HCT116 (cell line): ENCODE measurements around the gene SGMS1. TPM values are rescaled to one million over a fixed set of nuclear protein-coding genes. Genes with fewer than 3 reads are reported as not detected.

Experiments used
- ATAC-seq: fragments of 200-7000 bp; cut with Tn5 transposase; 2 replicates; pipeline ENCODE4 v1.9.1; 2020; ENCODE audit warnings: mild to moderate bottlenecking, moderate library complexity
- BruUV-seq: library from RNA; stranded (reverse); fragments of 400-500 nt; replicated peaks from 2 replicates; lab custom pipeline; 2021; lab: Mats Ljungman, UMichigan
- CTCF ChIA-PET: fragments of 300-600 bp; sonication (Branson Sonifier 250); formaldehyde crosslinking; loops from one replicate; lab custom pipeline; 2021; ENCODE audit warnings: antibody characterized with exemption; lab: Charles Lee
- POLR2A ChIA-PET: fragments of 300-600, 350-600 bp; sonication (Branson Sonifier 250); formaldehyde crosslinking; loops from one replicate; lab custom pipeline; 2021; ENCODE audit warnings: antibody characterized with exemption; lab: Charles Lee
- RAD21 ChIA-PET, 2 experiments: fragments of 300-600 bp; sonication (Branson Sonifier 250); formaldehyde crosslinking; loops; one replicate each; lab custom pipeline; 2023; ENCODE audit warnings: low total read pairs in 2 of 2; ENCODE audit not compliant: uncharacterized antibody in 2 of 2, unreplicated experiment in 2 of 2, low non-redundant PET in 1 of 2; lab: Charles Lee
- DNase-seq: peaks from one replicate; pipeline ENCODE4 v3.0.0-alpha.2; 2010; ENCODE audit warnings: low read depth, low spot score
- H2AFZ ChIP-seq: fragments of 200-600 bp; shearing (Covaris generic), sonication (generic); 2 replicates; pipeline ENCODE4 v1.6.1; 2017; ENCODE audit warnings: low read depth, mixed run types, mixed read lengths, antibody characterized with exemption, low read length; ENCODE audit not compliant: poor library complexity, severe bottlenecking
- H3K27ac ChIP-seq: 2 replicates; pipeline ENCODE4 v1.5.1; 2012; ENCODE audit warnings: low read depth, low read length
- H3K27me3 ChIP-seq: fragments of 200-600 bp; sonication (generic); 2 replicates; pipeline ENCODE4 v1.6.1; 2016; ENCODE audit warnings: mixed run types, low read length, mixed read lengths; ENCODE audit not compliant: insufficient read depth
- H3K36me3 ChIP-seq, 2 experiments: fragments of 200-500 bp in 1 of 2; fragments of 200-600 bp in 1 of 2; sonication (Bioruptor generic) in 1 of 2; sonication (generic) in 1 of 2; 2 replicates each; pipeline versions ENCODE4 v1.5.1 to v1.6.1; 2014 to 2016; ENCODE audit warnings: low read length in 2 of 2, inconsistent platforms in 1 of 2, mixed read lengths in 1 of 2, mixed run types in 1 of 2; ENCODE audit not compliant: insufficient read depth in 2 of 2, control insufficient read depth in 1 of 2
- H3K4me1 ChIP-seq, 2 experiments: fragments of 200-600 bp in 1 of 2; sonication (generic) in 1 of 2; 2 replicates each; pipeline versions ENCODE4 v1.5.1 to v1.6.1; 2012 to 2017; ENCODE audit warnings: low read length in 2 of 2, inconsistent platforms in 1 of 2, mild to moderate bottlenecking in 1 of 2, mixed read lengths in 1 of 2, mixed run types in 1 of 2, moderate library complexity in 1 of 2; ENCODE audit not compliant: insufficient read depth in 2 of 2, control insufficient read depth in 1 of 2
- H3K4me2 ChIP-seq: fragments of 200-600 bp; sonication (generic); 2 replicates; pipeline ENCODE4 v1.6.1; 2017; ENCODE audit warnings: mixed run types, low read length, mixed read lengths
- H3K4me3 ChIP-seq, 2 experiments: fragments of 200-600 bp in 1 of 2; sonication (generic) in 1 of 2; replicated peaks in 1 of 2; 2 replicates each; pipeline ENCODE4 v1.5.1; 2011 to 2016; ENCODE audit warnings: low read length in 2 of 2, control low read depth in 1 of 2, low read depth in 1 of 2, mild to moderate bottlenecking in 1 of 2, mixed read lengths in 1 of 2, mixed run types in 1 of 2
- H3K79me2 ChIP-seq: fragments of 200-600 bp; sonication (generic); 2 replicates; pipeline ENCODE4 v1.6.1; 2017; ENCODE audit warnings: mild to moderate bottlenecking, mixed run types, low read length, moderate library complexity, mixed read lengths; ENCODE audit not compliant: insufficient read depth
- H3K9ac ChIP-seq: fragments of 200-600 bp; sonication (generic); 2 replicates; pipeline ENCODE4 v1.6.1; 2016; ENCODE audit warnings: low read length, mixed read lengths
- H3K9me2 ChIP-seq: fragments of 200-600 bp; sonication (generic), shearing (Covaris generic); 2 replicates; pipeline ENCODE4 v1.6.1; 2017; ENCODE audit warnings: mixed run types, mild to moderate bottlenecking, moderate library complexity; ENCODE audit not compliant: insufficient read depth
- H3K9me3 ChIP-seq, 2 experiments: fragments of 200-500 bp in 1 of 2; fragments of 200-600 bp in 1 of 2; sonication (Bioruptor generic) in 1 of 2; sonication (generic) in 1 of 2; 2 replicates each; pipeline ENCODE4 v1.6.1; 2014 to 2017; ENCODE audit warnings: low read length in 2 of 2, mixed read lengths in 2 of 2, inconsistent platforms in 1 of 2, low read depth in 1 of 2, mild to moderate bottlenecking in 1 of 2, mixed run types in 1 of 2, moderate library complexity in 1 of 2; ENCODE audit not compliant: control insufficient read depth in 1 of 2, insufficient read depth in 1 of 2
- H4K20me1 ChIP-seq: fragments of 200-600 bp; sonication (generic), shearing (Covaris generic); 2 replicates; pipeline ENCODE4 v1.6.1; 2017; ENCODE audit warnings: mixed run types, mild to moderate bottlenecking, moderate library complexity; ENCODE audit not compliant: insufficient read depth
- ATF3 ChIP-seq: IDR thresholded peaks from 2 replicates; pipeline ENCODE4 v1.6.1; 2012
- CBX3 ChIP-seq: IDR thresholded peaks from 2 replicates; pipeline ENCODE4 v1.6.1; 2012; ENCODE audit warnings: low read depth
- CEBPB ChIP-seq: IDR thresholded peaks from 2 replicates; pipeline ENCODE4 v1.6.1; 2012; ENCODE audit warnings: low read depth
- EGR1 ChIP-seq: IDR thresholded peaks from 2 replicates; pipeline ENCODE4 v1.6.1; 2012; ENCODE audit warnings: low read depth
- EZH2 ChIP-seq: fragments of 200-600 bp; sonication (generic); IDR thresholded peaks from 2 replicates; pipeline ENCODE4 v1.6.1; 2017; ENCODE audit warnings: antibody characterized with exemption, mixed run types
- EZH2phosphoT487 ChIP-seq: fragments of 200-600 bp; IDR thresholded peaks from 2 replicates; pipeline ENCODE4 v1.6.1; 2018; ENCODE audit warnings: antibody characterized with exemption, borderline replicate concordance
- JUND ChIP-seq: IDR thresholded peaks from 2 replicates; pipeline ENCODE4 v1.6.1; 2012
- POLR2AphosphoS5 ChIP-seq: IDR thresholded peaks from 2 replicates; pipeline ENCODE4 v1.6.1; 2011; ENCODE audit warnings: mild to moderate bottlenecking, low read depth, low read length, moderate library complexity
- SIN3A ChIP-seq: IDR thresholded peaks from 2 replicates; pipeline ENCODE4 v1.6.1; 2012; ENCODE audit warnings: low read depth
- TCF7L2 ChIP-seq: IDR thresholded peaks from 2 replicates; pipeline ENCODE4 v1.7.0; 2011; ENCODE audit warnings: borderline replicate concordance, inconsistent platforms; ENCODE audit not compliant: insufficient read depth, insufficient read length; ENCODE audit errors: extremely low read depth
- ZBTB33 ChIP-seq: IDR thresholded peaks from 2 replicates; pipeline ENCODE4 v1.6.1; 2011; ENCODE audit warnings: mild to moderate bottlenecking, low read length, moderate library complexity; ENCODE audit not compliant: insufficient replicate concordance; ENCODE audit errors: extremely low read depth
- ZFX ChIP-seq: fragments of 450-650 bp; IDR thresholded peaks from 2 replicates; pipeline ENCODE4 v1.6.1; 2017
- ZNF274 ChIP-seq: fragments of 200-500 bp; sonication (Bioruptor generic); IDR thresholded peaks from 2 replicates; pipeline ENCODE4 v1.6.1; 2014; ENCODE audit warnings: mild to moderate bottlenecking, low read depth, low read length, inconsistent platforms
- intact Hi-C: fragments of 100-400 bp; cut with micrococcal nuclease; formaldehyde crosslinking; loops from 2 replicates; pipeline ENCODE4 v1.10.0; 2022
- total RNA-seq: library from RNA; stranded (reverse); gene quantifications from one replicate; pipeline ENCODE4 v1.2.1, GENCODE V29; 2021; ENCODE audit not compliant: unreplicated experiment

The SGMS1 gene
- total RNA-seq, 1 experiment from 2014 or later, result 29.1 TPM

- no peak for TF ChIP-seq ZBTB33
Observed at GRCh38 chr10:50392426-50392825, 231.3 kb downstream of the SGMS1 start (continued).

GRCh38 chr10:50390302-50390701 lies 233.5 kb downstream of the SGMS1 start:
- TF ChIP-seq CBX3 (no peak), ZFX (no peak)
- TF ChIP-seq, all 23 proteins: peak for 0
- H3K79me2 ChIP-seq, result peaks cover 34% of the 10 kb centered on the region
- H3K36me3 ChIP-seq, result no peaks in the 10 kb centered on the region
- no peak overlapping the region for H3K9ac ChIP-seq
- no peak overlapping the region for H3K27ac ChIP-seq
- no peaks in the 10 kb centered on the region for H3K9me2 ChIP-seq
- intact Hi-C loops, result no loop called here
- H3K9me3 ChIP-seq, result no peaks in the 10 kb centered on the region
- H3K4me1 ChIP-seq, result peaks cover 23% of the 10 kb centered on the region in 2 experiments
- ATAC-seq, result no peak
- ChIA-PET CTCF (no interaction called here), POLR2A (no interaction called here), RAD21 (no interaction called here)
- no peak for DNase-seq
- no peak overlapping the region for H2AFZ ChIP-seq
- H3K4me2 ChIP-seq, result no peak overlapping the region
- H4K20me1 ChIP-seq, result no peaks in the 10 kb centered on the region
- H3K27me3 ChIP-seq, result no peaks in the 10 kb centered on the region
- H3K4me3 ChIP-seq, result no peak overlapping the region
- no TSS peak for BruUV-seq

- no peak overlapping the region for H3K4me3 ChIP-seq
- no peaks in the 10 kb centered on the region for H4K20me1 ChIP-seq
- H3K9me3 ChIP-seq, result no peaks in the 10 kb centered on the region
- H3K9me2 ChIP-seq, result no peaks in the 10 kb centered on the region
- no TSS peak for BruUV-seq
- no peak overlapping the region for H3K27ac ChIP-seq
- no peak overlapping the region for H3K4me2 ChIP-seq
- ChIA-PET CTCF (no interaction called here), POLR2A (no interaction called here), RAD21 (no interaction called here)
- intact Hi-C loops, result no loop called here
- no peaks in the 10 kb centered on the region for H3K36me3 ChIP-seq
- ATAC-seq, result no peak
- H3K79me2 ChIP-seq, result peaks cover 33% of the 10 kb centered on the region
- H3K9ac ChIP-seq, result no peak overlapping the region
- DNase-seq, result no peak
- H3K4me1 ChIP-seq, result peaks cover 5% of the 10 kb centered on the region in 2 experiments
- H3K27me3 ChIP-seq, result no peaks in the 10 kb centered on the region
- no peak overlapping the region for H2AFZ ChIP-seq
- TF ChIP-seq ZNF274 (no peak), CEBPB (no peak), JUND (no peak), SIN3A (no peak), ZBTB33 (no peak), EZH2 (no peak), EZH2phosphoT487 (no peak), POLR2AphosphoS5 (no peak), ATF3 (no peak), EGR1 (no peak), TCF7L2 (no peak), CBX3 (no peak)
Observed at GRCh38 chr10:50388181-50388580, 235.6 kb downstream of the SGMS1 start.
